NCI-H1105 (cell line): ENCODE data around the gene MRTFB.

Source experiments
- DNase-seq: peaks from one replicate; lab custom pipeline; 2025; lab: John Stamatoyannopoulos, UW

MRTFB gene

DNA sequence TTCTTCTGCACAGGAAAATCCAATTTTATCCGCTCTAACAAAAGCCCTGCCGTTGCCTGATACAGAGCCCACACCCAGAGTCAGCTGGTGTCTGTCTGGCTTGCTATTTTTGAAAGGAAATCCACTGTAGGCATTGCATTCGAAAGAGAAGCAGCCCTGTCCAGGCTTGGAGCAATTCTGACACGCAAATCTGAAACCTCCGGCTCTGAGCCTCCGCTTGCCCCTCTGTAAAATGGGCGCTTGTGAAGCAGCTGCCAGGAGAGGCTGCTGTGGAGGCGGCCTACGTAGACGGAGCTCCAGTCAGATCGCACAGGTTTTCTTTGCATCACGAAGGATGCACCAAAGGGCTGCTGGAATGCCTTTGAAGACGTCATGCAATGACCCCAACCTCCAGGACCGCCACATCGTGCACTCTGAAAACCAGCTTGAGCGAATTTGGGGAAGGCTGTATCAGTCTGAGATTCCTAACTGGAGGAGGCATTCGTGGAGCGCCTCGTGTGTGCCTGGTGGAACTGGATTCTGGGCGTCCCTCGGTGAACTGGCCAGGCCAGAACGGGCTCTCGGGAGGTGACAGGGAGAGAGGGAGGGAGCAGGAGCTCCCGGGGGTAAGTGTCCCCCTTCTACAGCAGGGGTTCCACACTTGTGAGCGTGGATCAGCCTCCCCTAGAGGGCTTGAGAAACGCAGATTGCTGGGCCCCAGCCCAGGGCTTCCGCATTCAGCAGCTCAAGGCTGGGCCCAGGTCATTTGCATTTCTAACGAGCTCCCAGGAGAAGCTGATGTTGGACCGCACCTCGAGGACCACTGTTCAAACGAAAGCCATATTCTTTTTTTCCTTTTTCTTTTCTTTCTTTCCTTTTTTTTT is 215.5 kb downstream of the MRTFB start:
- DNase-seq = no peak

DNA sequence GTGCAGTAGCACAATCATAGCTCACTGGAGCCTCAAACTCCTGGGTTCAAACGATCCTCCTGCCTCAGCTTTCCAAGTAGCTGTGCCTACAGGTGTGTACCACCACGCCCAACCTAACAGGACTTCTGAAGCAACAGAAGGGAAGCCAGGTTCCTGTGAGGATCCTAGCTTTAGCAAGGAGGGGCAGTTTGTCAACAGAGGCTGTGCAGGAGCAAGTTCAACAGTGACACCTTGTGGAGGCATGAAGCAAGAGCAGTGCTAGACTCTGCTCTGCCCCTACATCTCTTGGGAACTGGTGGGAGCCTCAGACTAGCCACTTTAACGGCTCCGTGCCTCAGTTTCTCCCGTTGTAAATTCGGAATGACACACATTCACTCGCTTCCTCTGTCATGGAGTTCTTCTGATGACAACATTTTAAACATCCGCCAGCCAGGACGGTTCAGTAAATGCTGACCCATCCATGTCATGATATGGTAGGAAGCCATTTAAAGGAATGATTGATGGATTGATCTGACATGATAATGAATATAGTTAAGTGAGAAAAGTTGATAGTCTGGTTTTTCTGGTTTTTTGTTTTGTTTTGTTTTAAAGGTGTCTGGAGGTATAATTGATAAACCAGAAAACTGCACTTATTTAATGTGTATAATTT is 218.7 kb downstream of the MRTFB start:
- DNase-seq = peak; percentile 36

DNA sequence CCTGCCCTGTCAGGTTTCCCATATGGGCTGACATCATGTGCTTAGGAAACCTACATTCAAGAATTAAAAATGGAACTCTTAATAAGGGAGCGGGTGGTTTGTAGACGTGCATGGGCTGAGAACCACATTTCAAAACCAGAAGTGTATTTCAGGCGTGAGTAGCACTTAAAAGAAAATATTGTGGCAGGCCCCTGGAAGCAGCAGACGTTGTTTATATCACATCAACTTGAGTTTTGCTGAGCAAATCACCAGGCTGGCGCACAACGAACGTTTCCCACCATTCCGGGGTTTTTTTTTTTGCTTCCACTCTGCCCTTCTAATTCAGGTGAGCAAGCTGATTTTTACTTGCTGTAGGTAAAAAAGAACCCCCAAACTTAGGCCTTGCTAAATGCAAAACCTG is 220.2 kb downstream of the MRTFB start:
- DNase-seq = no peak

DNA sequence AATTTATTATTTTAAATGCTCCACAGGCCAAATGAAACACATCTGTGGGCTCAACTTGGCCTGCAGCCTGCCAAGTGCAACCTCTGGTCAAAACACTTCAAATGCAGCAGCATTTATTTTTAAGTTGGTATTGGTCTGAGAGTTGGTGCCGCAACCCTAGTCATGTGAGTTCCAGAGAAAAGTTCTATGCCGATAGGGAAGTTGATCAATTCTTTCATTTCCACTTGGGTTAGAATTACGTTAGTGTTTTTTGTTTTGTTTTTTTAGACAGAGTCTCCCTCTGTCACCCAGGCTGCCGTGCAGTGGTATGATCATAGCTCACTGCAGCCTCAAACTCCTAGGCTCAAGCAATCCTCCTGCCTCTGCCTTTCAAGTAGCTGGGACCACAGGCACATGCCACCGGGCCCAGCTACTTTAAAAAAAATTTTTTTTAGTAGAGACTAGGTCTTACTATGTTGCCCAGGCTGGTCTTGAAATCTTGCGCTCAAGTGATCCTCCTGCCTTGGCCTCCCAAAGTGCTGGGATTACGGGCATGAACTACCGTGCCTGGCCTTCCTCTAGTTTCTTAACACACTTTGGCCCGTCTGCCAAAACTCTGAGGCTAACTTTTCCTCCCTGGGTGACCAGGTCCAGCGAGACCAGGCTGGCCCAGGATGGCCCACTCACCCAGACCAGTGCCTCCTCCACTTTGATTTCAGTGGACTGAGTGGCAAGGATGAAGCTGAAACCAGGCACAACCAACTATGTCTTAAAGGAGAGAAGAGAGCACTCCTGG is 221.1 kb downstream of the MRTFB start:
- DNase-seq = no peak

DNA sequence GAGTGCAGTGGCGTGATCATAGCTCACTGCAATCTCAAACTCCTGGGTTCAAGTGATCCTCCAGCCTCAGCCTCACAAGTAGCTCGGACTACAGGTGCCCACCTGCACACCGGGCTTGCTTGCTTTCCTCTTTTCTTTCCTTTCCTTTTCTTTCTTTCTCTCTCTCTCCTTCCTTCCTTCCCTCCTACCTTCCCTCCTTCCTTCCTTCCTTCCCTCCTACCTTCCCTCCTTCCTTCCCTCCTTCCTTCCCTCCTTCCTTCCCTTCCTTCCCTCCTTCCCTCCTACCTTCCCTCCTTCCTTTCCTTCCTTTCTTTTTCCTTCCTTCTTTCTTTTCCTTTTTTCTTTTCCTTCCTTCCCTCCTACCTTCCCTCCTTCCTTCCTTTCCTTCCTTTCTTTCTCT is 225.5 kb downstream of the MRTFB start:
- DNase-seq = no peak

DNA sequence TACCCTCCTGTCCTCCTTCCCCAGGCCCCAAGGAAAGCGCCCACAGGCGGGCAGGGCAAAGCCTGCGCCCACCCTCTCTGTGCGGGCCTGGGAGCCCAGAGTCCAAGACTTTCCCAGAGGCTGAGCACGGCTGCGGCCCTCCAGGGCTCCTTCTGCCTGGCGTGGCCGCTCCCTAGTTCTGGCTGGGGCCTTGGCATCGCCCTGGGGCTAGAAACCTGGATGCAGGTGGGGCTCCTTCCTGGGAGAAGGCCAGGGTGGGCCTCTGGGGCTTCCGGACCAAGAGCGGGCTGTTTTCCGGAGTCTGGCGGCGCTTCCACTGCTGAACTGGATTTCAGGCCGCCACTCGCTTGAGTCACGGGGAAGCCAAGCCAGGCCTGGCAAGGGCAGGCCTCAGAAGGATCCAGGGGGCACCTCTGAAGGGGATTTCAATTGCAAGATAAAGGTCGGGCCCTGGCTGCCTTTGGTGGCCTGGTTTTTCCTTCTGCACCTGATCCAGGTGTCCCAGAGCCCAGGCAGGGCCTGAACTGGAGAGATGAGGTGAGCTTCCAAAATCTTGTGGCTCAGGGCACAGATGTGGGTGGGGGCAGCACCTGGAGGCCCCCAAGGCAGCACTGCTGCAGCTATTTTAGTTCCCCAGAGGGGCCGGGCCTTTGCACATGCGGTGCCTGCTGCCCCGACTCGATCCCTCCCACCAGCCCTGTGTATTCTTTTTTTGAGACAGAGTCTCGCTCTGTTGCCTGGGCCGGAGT is 227.4 kb downstream of the MRTFB start:
- no peak for DNase-seq

DNA sequence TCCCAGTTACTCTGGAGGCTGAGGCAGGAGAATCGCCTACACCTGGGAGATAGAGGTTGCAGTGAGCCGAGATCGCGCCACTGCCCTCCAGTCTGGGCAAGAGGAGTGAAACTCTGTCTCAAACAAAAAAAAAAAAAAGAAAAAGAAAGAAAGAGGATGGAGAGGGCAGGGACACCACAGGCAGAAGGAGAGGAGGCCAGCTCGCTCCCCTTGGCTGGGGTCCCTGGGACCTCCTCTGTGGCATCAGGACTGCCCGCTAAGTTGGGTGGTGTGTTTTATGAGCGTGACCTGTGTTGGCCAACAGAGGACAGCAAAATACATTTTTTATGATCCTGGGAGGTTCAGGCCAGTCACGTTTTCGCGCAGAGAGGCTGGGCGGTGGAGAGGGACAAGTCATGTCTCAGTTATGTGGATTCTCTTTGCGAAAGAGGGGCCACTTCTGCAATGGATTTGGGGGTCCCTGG is 229.6 kb downstream of the MRTFB start:
- DNase-seq = peak; percentile 35

DNA sequence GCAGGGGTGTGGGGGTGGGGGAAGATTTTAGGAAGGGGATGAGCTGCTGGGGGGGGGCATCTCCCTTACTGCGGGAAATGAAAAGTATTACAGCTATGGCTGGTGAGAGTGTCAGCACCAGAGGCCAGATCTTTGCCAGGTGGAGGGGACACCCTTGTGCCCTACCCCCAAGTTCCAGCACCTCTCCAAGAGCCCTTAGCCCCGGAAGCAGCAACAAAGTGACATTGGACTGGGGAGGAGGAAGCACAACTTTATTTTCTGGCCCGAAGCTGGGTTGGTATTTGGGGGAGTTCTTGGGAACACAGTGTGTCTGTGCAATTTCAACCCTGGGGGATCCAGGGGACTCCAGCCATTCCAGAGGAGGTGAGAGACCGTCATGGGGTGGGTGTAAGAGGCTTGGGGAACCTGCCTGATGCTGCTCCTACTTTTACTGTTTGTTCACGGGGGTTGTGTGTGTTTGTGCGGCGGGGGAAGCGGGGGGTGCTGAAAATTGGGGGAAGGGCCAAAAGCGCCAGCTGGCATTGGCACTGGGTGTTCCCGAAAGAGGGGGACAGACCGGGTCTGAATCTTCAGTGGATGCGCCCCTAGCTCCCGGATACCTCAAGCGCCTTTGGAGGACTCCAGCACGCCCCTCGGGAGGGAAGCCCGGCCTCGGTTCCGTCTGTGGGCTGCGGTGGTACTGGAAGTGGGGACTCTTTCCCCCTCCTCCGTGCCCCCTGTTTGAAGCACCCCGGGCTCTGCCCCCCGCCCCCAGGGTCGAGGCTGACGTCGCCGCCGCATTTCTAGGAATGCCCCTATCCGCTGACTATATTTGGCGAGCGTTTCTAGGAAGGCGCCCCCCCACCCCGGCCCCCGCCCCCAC is 230.3 kb downstream of the MRTFB start:
- no peak for DNase-seq

DNA sequence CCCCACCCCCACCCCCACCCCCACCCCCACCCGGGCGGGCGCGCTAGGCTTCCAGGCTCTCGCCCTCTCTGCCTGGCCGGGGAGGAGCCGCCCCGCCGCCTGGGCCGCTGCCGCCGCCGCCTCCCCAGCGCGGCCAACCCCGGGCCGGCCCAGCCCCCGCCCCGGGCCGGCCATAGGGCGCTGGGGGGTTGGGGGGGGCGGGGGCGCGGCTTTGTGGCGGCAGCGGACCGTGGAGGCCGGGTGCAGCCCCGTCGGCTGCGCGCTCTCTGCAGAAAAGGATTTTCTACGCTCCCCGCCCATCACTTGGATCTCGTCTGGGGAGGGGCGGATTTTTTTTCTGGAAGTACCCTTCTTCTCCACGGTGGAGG is 230.9 kb downstream of the MRTFB start:
- DNase-seq = peak; percentile 37

DNA sequence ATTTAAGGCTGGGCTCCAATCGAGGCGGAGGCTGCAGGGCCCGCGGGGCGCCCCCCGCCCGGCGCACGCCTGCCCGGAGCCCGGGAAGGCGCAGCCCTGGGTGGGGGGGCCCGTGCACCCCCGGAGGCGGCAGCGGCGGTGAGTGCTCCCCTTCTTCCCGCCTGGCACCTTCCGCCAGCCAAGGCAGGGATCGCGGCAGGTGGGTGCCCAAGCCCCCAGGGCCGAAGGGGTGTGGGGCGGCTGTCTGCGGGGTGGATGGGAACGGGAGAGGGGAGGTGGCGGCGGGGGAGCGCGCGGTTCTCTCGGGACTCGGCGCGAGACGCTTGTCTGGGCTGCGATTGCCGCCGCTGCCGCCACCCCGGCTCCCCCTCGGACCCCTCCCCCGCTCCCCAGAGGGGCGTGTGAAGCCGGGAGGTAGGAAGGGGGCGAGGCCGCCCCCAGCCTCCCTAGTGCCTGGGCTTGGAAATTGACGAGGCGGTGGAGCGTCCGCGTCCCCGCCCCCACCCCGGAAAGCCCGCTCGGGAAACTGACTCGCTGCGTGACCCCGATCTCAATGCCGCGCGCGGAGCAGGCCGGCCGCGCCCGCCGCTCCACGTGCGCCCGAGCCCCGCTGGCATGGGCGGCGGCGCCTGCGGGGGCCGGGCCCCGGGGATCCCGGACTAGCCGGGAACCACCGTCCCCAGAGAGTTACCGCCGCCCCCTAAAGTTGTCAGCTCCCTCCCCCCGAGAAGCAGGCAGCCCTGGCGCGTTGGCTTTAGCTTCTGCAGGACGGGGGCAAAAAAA is 231.5 kb downstream of the MRTFB start:
- no peak for DNase-seq

DNA sequence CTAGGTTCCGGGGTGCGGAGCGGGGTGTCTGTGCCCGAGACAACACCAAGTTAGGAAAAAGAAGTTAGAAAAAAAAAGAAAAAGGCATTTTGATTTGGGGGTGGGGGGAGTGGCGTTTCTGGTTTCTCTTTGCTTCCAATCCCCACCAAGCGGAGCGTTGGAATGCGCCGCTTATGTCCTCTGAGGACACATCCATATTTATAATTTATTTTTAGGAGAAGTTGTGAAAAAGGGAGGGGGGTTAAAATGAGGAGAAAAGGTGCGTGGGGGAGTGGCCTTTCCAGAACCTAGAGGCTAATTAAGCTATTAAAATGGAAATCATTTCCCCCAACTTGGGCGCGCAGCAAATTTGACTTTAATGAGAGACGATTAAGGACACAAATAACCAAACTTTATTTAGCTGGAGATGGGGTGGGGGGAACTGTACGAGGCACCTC is 232.1 kb downstream of the MRTFB start:
- no peak for DNase-seq

DNA sequence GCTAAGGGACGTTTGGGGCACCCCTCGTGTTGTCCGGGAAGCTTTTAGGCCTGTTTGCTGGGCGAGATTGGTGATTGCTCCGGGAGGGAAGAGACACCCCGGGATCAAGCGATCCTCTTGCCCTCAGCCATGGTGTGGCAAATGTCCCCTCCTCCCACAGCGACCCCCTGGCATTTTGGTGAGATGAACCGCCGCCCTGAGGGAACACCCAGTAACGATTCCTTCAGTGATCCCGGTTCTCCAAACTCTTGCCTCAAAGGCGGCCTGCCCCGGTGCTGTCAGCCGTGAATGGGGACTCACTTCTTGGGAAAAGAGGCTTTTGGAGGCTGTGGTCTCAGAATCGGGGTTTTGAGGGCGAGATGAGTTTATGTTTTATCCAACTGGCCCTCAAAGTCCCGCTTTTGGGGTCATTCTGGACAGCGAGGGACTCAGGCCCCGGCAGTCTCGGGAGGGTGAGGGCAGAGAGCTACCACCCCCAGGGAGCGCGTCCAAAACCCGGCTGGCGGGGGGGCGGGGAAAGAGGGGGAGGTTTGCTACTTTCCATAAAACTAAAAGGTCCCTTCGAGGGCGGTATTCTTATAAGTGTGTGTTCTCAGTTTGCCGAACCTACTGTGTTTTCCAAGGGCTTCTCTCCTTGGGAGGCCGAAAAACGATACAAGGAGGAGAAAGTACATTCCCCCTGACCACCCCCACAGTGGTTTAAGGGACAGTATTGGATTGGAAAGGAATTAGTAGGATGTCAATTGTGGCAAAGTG is 232.7 kb downstream of the MRTFB start:
- no peak for DNase-seq

DNA sequence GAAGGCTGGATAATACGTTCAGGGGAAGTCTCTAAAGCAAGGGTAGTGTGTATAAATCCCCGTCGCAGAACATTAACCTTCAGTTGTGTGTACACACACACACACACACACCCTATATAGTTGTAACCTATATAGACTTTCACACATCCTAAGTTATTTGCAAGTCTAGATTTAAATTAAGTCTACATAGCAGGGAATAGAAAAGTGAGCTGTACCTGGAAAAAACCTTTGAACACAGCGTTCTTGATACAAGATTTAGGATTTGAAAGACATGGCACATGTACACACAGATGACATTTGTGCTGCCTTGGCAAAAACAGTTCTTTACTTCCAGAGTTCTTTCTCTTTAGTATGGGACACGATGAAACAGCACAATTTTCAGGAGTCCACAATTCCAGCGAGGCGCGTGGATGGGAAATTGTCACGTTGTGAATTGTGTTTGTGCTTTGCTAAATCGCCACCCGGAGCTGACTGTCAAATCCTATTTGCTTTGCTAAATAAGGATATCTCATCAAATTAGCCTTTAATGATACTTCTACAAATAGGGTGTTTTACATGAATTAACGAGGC is 233.9 kb downstream of the MRTFB start:
- DNase-seq = no peak

DNA sequence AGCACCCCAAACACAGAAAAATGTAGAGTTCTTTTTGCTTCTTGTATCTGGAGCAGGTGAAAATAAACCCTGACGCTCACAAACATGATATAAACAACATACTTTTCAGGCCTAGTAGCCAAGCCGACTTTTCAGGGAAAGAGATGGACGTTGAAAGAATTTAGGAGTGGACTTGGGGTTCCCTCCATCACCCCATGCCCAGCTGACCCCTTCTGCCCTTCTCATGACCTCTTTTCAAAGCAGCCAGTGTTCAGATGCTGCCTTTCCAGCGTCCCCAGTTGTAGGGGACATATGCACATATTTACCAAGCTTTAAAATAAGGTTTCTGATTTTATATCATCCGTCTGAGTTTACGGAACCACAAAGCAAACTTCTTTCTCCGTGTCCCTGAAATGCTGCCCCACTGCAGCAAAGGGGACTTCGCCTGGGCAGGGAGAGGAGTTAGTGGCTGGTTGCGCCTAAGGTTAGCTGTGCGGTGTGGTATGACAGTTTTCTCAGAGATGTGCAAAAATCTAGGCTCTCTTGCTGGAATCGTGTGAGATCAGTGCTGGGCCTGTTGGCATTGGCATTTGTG is 235.5 kb downstream of the MRTFB start:
- no peak for DNase-seq

DNA sequence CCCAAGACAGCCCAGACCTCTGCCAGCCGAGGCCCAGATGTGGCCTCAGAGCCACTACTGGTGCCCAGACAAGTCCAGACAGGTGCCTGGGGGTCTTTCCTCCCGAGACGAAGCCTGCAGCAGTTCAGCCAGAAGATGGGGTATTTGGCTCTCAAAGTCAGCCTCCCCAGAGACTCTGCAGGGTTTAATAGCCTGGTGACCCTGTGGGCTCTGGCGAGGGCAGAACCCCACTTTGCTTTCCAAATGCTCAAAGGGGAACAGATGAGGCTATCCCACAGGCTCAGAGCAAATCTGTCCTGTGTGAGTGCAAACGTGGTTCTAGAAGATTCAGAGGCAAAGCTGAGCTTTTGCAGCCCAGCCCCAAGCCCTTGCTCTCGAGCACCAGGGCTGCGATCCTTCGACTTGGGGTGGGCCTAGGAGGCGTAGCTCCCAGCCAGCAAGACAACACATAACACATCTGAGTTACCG is 236.0 kb downstream of the MRTFB start:
- DNase-seq = no peak

DNA sequence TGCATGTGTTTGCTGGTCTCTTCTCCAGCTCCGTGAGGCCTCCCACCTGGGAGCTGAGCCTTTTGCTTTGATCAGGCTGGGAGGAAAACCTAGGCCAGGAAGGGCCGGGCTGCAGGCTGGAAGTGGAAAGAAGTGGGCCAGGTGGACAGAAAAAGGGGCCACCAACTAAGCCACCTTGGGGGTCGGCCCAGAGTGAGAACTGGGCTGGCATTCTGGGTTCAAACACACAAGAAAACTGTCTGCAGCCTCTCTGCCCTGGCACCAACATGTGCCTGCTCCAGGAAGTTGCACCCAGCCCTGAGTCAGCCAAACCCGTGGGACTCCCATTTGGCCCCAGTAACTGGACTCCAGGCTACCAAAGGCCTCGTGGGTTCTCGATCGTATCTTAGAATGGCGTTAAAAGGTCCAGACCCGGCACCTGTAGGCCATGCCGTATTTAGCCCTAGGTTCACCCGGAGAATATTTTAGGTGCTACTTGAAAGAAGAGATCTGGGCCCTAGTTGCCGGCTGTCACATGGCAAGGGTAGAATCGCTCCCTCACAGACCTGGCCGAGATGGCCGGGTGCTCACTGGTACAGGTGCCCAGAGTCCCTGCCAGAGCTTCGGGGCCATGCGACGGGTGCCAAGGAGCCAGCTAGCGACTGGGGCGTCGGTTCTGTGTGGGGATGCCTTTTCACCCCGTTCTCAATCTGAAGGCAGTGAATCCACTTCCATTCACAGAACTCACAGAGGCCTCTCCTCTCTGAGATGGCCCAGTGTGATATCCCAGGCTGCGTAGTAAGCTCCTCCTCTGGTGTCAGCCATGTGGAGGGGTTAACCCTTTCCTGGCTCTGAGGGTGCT is 236.6 kb downstream of the MRTFB start:
- DNase-seq = no peak

DNA sequence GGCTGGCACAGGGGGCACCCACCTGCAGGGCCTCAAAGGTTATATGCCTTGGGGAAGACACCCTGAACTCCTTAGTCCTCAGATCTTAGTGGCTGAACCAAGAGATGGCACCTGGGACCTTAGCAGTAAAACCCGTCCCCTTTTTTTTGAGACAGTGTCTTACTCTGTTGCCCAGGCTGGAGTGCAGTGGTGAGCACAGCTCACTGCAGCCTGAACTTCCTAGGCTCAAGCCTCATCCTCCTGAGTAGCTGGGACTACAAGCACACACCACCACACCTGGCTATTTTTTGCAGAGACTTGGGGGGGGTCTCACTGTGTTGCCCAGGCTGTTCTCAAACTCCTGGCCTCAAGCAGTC is 237.2 kb downstream of the MRTFB start:
- DNase-seq = no peak
